Measurements from ENCODE around the gene TTC23. TPM values are rescaled to one million over a fixed set of nuclear protein-coding genes. Genes with fewer than 3 reads are reported as not detected.

TTC23 gene
- total and polyA plus RNA-seq, 2 donors (not counting 3 experiments of a cell fraction or from before 2014, with no cell fraction given), result 4.1 to 27.3 TPM

GRCh38 chr15:99108993-99109392 lies 140.4 kb downstream of the TTC23 start:
- intact Hi-C loops (cut with micrococcal nuclease), result loop anchor here (10.0 kb wide), 1 partner anchor 236 kb away; no protein-coding TSS in a partner anchor

GRCh38 chr15:99106417-99107220 lies 142.8 kb downstream of the TTC23 start:
- Histone ChIP-seq H3K4me3 (replicated peaks in 1 of 3; ENCODE audit: insufficient read depth in 1 of 3, low read depth in 1 of 3, low read length in 3 of 3) (peak overlapping the region in 1 of 3 experiments; percentile 44), H3K27ac (ENCODE audit: insufficient read depth, low read depth, low read length) (no peak overlapping the region), H3K36me3 (ENCODE audit: control insufficient read depth in 2 of 2, extremely low read depth in 1 of 2, insufficient read depth in 2 of 2, low read length in 2 of 2) (peaks cover 0 to 2% of the 10 kb centered on the region in 2 experiments), H3K4me1 (ENCODE audit: control insufficient read depth, extremely low read depth, insufficient read depth, low read length) (peaks cover 7% of the 10 kb centered on the region), H3K4me2 (ENCODE audit: insufficient read depth, low read length) (peak overlapping the region; percentile 74), H3K9ac (replicated peaks; ENCODE audit: extremely low read depth, insufficient read depth, low read length) (no peak overlapping the region), H3K9me1 (replicated peaks; ENCODE audit: control insufficient read depth, extremely low read depth, insufficient read depth, low read length) (no peaks in the 10 kb centered on the region), H3K79me2 (ENCODE audit: control insufficient read depth, insufficient read depth, low read length) (no peaks in the 10 kb centered on the region), H4K20me1 (replicated peaks; ENCODE audit: control insufficient read depth, extremely low read depth, insufficient read depth, low read length) (no peaks in the 10 kb centered on the region), H2AFZ (ENCODE audit: low read depth, low read length) (no peak overlapping the region), H3K9me3 (replicated peaks; ENCODE audit: control insufficient read depth, insufficient read depth, low read length) (no peaks in the 10 kb centered on the region), H3K27me3 (ENCODE audit: control insufficient read depth in 2 of 2, insufficient read depth in 2 of 2, low read length in 2 of 2) (peaks cover 3% of the 10 kb centered on the region in 2 experiments)
- DNase-seq (ENCODE audit: low read depth, low spot score) (peak; percentile 49), FAIRE-seq (no peak)
- ChIA-PET CTCF (interaction anchor here (0.8 to 3.0 kb wide), 6 partner anchors 17 to 148 kb away, joined by 3 to 40 read pairs (median 14); partner anchors contain the start of gene LRRC28), POLR2A (no interaction called here)
- TF ChIP-seq POLR2AphosphoS5 (IDR thresholded peaks at IDR 0.05; ENCODE audit: insufficient read depth, low read depth, low read length), result no peak
- no peak for TF ChIP-seq GATA2 (IDR thresholded peaks at IDR 0.05; ENCODE audit: insufficient read depth, insufficient read length, low read depth, low read length)
- no peak for TF ChIP-seq JUN (IDR thresholded peaks at IDR 0.05; ENCODE audit: borderline replicate concordance, insufficient read depth, insufficient read length, low read depth)
- TF ChIP-seq MAX (IDR thresholded peaks at IDR 0.05; ENCODE audit: insufficient read depth, insufficient read length), result no peak
- no peak for TF ChIP-seq EZH2 (IDR thresholded peaks at IDR 0.05; ENCODE audit: borderline replicate concordance, low read depth, low read length, severe bottlenecking)
- no peak for TF ChIP-seq CTCF (IDR thresholded peaks at IDR 0.05; ENCODE audit: extremely low read depth in 1 of 2, insufficient read depth in 1 of 2, low read depth in 1 of 2, low read length in 2 of 2)
- no peak for TF ChIP-seq FOS (IDR thresholded peaks at IDR 0.05; ENCODE audit: borderline replicate concordance, insufficient read depth, low read length)
- TF ChIP-seq MYC (IDR thresholded peaks at IDR 0.05; ENCODE audit: low read depth, low read length), result no peak
- TF ChIP-seq POLR2A (IDR thresholded peaks at IDR 0.05; ENCODE audit: low read depth, low read length), result no peak
- dilution Hi-C loops (cut with MboI; ENCODE audit: extremely low pct_ligation_motif_present, low sequenced_read_pairs) (no loop called here), intact Hi-C loops (cut with micrococcal nuclease) (loop anchor here (10.0 kb wide), 1 partner anchor 238 kb away; no protein-coding TSS in a partner anchor)
- TSS peak; percentile 28 for BruUV-seq (replicated peaks)

More at GRCh38 chr15:99108993-99109392, 140.4 kb downstream of the TTC23 start:
- H3K79me2 ChIP-seq (ENCODE audit: control insufficient read depth, insufficient read depth, low read length), result no peaks in the 10 kb centered on the region
- DNase-seq (ENCODE audit: low read depth, low spot score) (no peak), FAIRE-seq (no peak)
- peaks cover 7% of the 10 kb centered on the region for H3K4me1 ChIP-seq (ENCODE audit: control insufficient read depth, extremely low read depth, insufficient read depth, low read length)
- H3K9ac ChIP-seq (replicated peaks; ENCODE audit: extremely low read depth, insufficient read depth, low read length), result no peak overlapping the region
- TF ChIP-seq MYC (IDR thresholded peaks at IDR 0.05; ENCODE audit: low read depth, low read length) (no peak), GATA2 (IDR thresholded peaks at IDR 0.05; ENCODE audit: insufficient read depth, insufficient read length, low read depth, low read length) (no peak), POLR2AphosphoS5 (IDR thresholded peaks at IDR 0.05; ENCODE audit: insufficient read depth, low read depth, low read length) (no peak), EZH2 (IDR thresholded peaks at IDR 0.05; ENCODE audit: borderline replicate concordance, low read depth, low read length, severe bottlenecking) (no peak), FOS (IDR thresholded peaks at IDR 0.05; ENCODE audit: borderline replicate concordance, insufficient read depth, low read length) (no peak), JUN (IDR thresholded peaks at IDR 0.05; ENCODE audit: borderline replicate concordance, insufficient read depth, insufficient read length, low read depth) (no peak), POLR2A (IDR thresholded peaks at IDR 0.05; ENCODE audit: low read depth, low read length) (no peak)
- H3K4me3 ChIP-seq (replicated peaks in 1 of 3; ENCODE audit: insufficient read depth in 1 of 3, low read depth in 1 of 3, low read length in 3 of 3), result no peak overlapping the region
- no peaks in the 10 kb centered on the region for H3K9me1 ChIP-seq (replicated peaks; ENCODE audit: control insufficient read depth, extremely low read depth, insufficient read depth, low read length)
- ChIA-PET CTCF (interaction anchor here (1.0 to 3.2 kb wide), 3 partner anchors 8 to 100 kb away, joined by 3 to 17 read pairs (median 6); no protein-coding TSS in a partner anchor), POLR2A (no interaction called here)
- no TSS peak for BruUV-seq (replicated peaks)
- dilution Hi-C loops (cut with MboI; ENCODE audit: extremely low pct_ligation_motif_present, low sequenced_read_pairs), result no loop called here
- H4K20me1 ChIP-seq (replicated peaks; ENCODE audit: control insufficient read depth, extremely low read depth, insufficient read depth, low read length), result no peaks in the 10 kb centered on the region
- no peak overlapping the region for H3K4me2 ChIP-seq (ENCODE audit: insufficient read depth, low read length)
- H3K36me3 ChIP-seq (ENCODE audit: control insufficient read depth in 2 of 2, extremely low read depth in 1 of 2, insufficient read depth in 2 of 2, low read length in 2 of 2), result peaks cover 0 to 2% of the 10 kb centered on the region in 2 experiments
- no peaks in the 10 kb centered on the region for H3K9me3 ChIP-seq (replicated peaks; ENCODE audit: control insufficient read depth, insufficient read depth, low read length)
- H2AFZ ChIP-seq (ENCODE audit: low read depth, low read length), result no peak overlapping the region
- H3K27me3 ChIP-seq (ENCODE audit: control insufficient read depth in 2 of 2, insufficient read depth in 2 of 2, low read length in 2 of 2), result no peaks in the 10 kb centered on the region
- H3K27ac ChIP-seq (ENCODE audit: insufficient read depth, low read depth, low read length), result no peak overlapping the region

All from endothelial cell of umbilical vein (primary cell).